GM12878 (cell line): ENCODE results near the gene ATXN1. TPM values are rescaled to one million over a fixed set of nuclear protein-coding genes. Genes with fewer than 3 reads are reported as not detected.

Experiments
- ATAC-seq: fragments of 200-7000 bp; cut with Tn5 transposase; 3 replicates; pipeline ENCODE4 v1.9.1; 2020; ENCODE audit warnings: mild to moderate bottlenecking, moderate library complexity
- BruUV-seq: library from RNA; stranded (reverse); fragments of 400-500 nt; replicated peaks from 2 replicates; lab custom pipeline; 2021; lab: Mats Ljungman, UMichigan
- CTCF ChIA-PET: fragments of 300-600 bp; sonication (Branson Sonifier 250); formaldehyde crosslinking; extraction: SDS; loops from one replicate; lab custom pipeline; 2021; ENCODE audit warnings: inconsistent platforms; lab: Yijun Ruan, JAX
- POLR2A ChIA-PET: fragments of 350-600 bp; formaldehyde crosslinking; extraction: SDS; loops from one replicate; lab custom pipeline; 2021; ENCODE audit warnings: inconsistent platforms; lab: Charles Lee
- RAD21 ChIA-PET: fragments of 300-600 bp; sonication (Branson Sonifier 250); formaldehyde crosslinking; loops from one replicate; lab custom pipeline; 2023; ENCODE audit warnings: antibody characterized with exemption; ENCODE audit not compliant: unreplicated experiment; lab: Charles Lee
- SMC1A ChIA-PET: fragments of 300-600 bp; sonication (Branson Sonifier 250); formaldehyde crosslinking; loops from one replicate; lab custom pipeline; 2023; ENCODE audit not compliant: unreplicated experiment, uncharacterized antibody; lab: Charles Lee
- DNase-seq: peaks from one replicate; pipeline ENCODE4 v3.0.0-alpha.2; 2011; ENCODE audit warnings: low read depth, low spot score
- FAIRE-seq: peaks from 3 replicates; lab custom pipeline; 2011; peaks lifted over from hg19 to GRCh38; lab: Jason Lieb, UNC
- H2AFZ ChIP-seq: 2 replicates; pipeline ENCODE4 v1.6.0; 2011; ENCODE audit warnings: low read depth, low read length, control low read depth; ENCODE audit not compliant: control insufficient read depth
- H3K27ac ChIP-seq: 2 replicates; pipeline ENCODE4 v1.5.1; 2011; ENCODE audit warnings: control low read depth; ENCODE audit not compliant: control insufficient read depth, insufficient read depth
- H3K27me3 ChIP-seq, 2 experiments: replicated peaks in 1 of 2; 2 replicates each; pipeline versions ENCODE4 v1.6.0 to v1.6.1; 2011; ENCODE audit warnings: low read length in 1 of 2; ENCODE audit not compliant: control insufficient read depth in 2 of 2, insufficient read depth in 2 of 2
- H3K36me3 ChIP-seq, 2 experiments: 2 replicates each; pipeline ENCODE4 v1.5.1; 2011; ENCODE audit warnings: low read length in 1 of 2; ENCODE audit not compliant: control insufficient read depth in 2 of 2, insufficient read depth in 2 of 2
- H3K4me1 ChIP-seq: 2 replicates; pipeline ENCODE4 v1.6.1; 2011; ENCODE audit warnings: mild to moderate bottlenecking, low read length, moderate library complexity, mixed read lengths; ENCODE audit not compliant: control insufficient read depth, insufficient read depth
- H3K4me2 ChIP-seq: 2 replicates; pipeline ENCODE4 v1.6.0; 2011; ENCODE audit warnings: control low read depth; ENCODE audit not compliant: control insufficient read depth, insufficient read depth
- H3K4me3 ChIP-seq: fragments of 200-600 bp; sonication (generic); 2 replicates; pipeline ENCODE4 v1.5.1; 2016
- H3K79me2 ChIP-seq: 2 replicates; pipeline ENCODE4 v1.6.0; 2011; ENCODE audit warnings: low read length; ENCODE audit not compliant: control insufficient read depth, insufficient read depth
- H3K9ac ChIP-seq: 2 replicates; pipeline ENCODE4 v1.8.0; 2011; ENCODE audit warnings: low read length, control low read depth, mixed read lengths; ENCODE audit not compliant: control insufficient read depth, insufficient read depth
- H3K9me3 ChIP-seq: replicated peaks from 3 replicates; pipeline ENCODE4 v1.5.1; 2011; ENCODE audit warnings: mild to moderate bottlenecking, low read length; ENCODE audit not compliant: control insufficient read depth, insufficient read depth
- H4K20me1 ChIP-seq: 2 replicates; pipeline ENCODE4 v1.6.0; 2011; ENCODE audit not compliant: control insufficient read depth, insufficient read depth
- CREB1 ChIP-seq: IDR thresholded peaks from 2 replicates; pipeline ENCODE4 v1.6.1; 2012; ENCODE audit warnings: low read depth, mild to moderate bottlenecking, inconsistent platforms
- NFIC ChIP-seq: IDR thresholded peaks from 2 replicates; pipeline ENCODE4 v1.6.1; 2012; ENCODE audit warnings: low read depth, mild to moderate bottlenecking, inconsistent platforms, low read length, moderate library complexity
- PML ChIP-seq: IDR thresholded peaks from 2 replicates; pipeline ENCODE4 v1.6.1; 2012; ENCODE audit warnings: low read length, inconsistent platforms
- RAD51 ChIP-seq: fragments of 450-650 bp; IDR thresholded peaks from 2 replicates; pipeline ENCODE4 v1.6.1; 2016; ENCODE audit warnings: moderate library complexity, mild to moderate bottlenecking, inconsistent platforms
- RCOR1 ChIP-seq: conservative IDR thresholded peaks from 2 replicates; pipeline ENCODE4 v1.6.1; 2012; ENCODE audit warnings: low read depth, low read length, improper control_type of control experiment
- WGBS: methylation state at CpG from one replicate; pipeline ENCODE4 v1.1.6; 2016; ENCODE audit warnings: low lambda C conversion rate; ENCODE audit not compliant: insufficient replicate concordance, insufficient coverage; ENCODE audit errors: missing lambda C conversion rate; 5-methylcytosine and 5-hydroxymethylcytosine counted together
- in situ Hi-C: fragments of 300-500 bp; cut with MboI; formaldehyde crosslinking; loops from 9 replicates; pipeline ENCODE4 v1.14.3; 2018; ENCODE audit warnings: mixed read lengths
- intact Hi-C: fragments of 100-400 bp; cut with micrococcal nuclease; formaldehyde crosslinking; loops from one replicate; pipeline ENCODE4 v1.14.2; 2022; ENCODE audit not compliant: unreplicated experiment
- polyA plus RNA-seq, 11 experiments: library from polyadenylated mRNA; depleted of rRNA in 4 of 11; unstranded in 6 of 11; stranded (reverse) in 5 of 11; fragments of >200 nt; fragmentation: Nextera tagmentation in 4 of 11; fragmentation: Illumina TruSeq in 1 of 11; extraction: Ambion mirVana in 4 of 11; extraction: Trizol in 1 of 11; gene quantifications; 1 replicate in 1 of 11; 2 replicates in 10 of 11; pipeline versions ENCODE4 v1.2.1 to v1.2.3, GENCODE V29; 2011 to 2016; ENCODE audit warnings: inconsistent platforms in 2 of 11, missing spikeins in 2 of 11, low read depth in 1 of 11
- total RNA-seq, 4 experiments: library from RNA; depleted of rRNA in 3 of 4; stranded (reverse); fragments of >200 nt in 3 of 4; fragmentation: Illumina TruSeq in 1 of 4; extraction: Trizol in 1 of 4; gene quantifications; 2 replicates each; pipeline versions ENCODE4 v1.2.1 to v1.2.3, GENCODE V29; 2013 to 2021
- TF ChIP-seq, protein P1 (sequence below): IDR thresholded peaks from 2 replicates; pipeline ENCODE4 v1.6.1; 2012; ENCODE audit warnings: low read depth, low read length, improper control_type of control experiment
- TF ChIP-seq, protein P2 (sequence below): fragments of 450-650 bp; IDR thresholded peaks from 2 replicates; pipeline ENCODE4 v1.6.1; 2018; ENCODE audit warnings: mild to moderate bottlenecking, low read depth, moderate library complexity; ENCODE audit not compliant: partially characterized antibody

ATXN1 gene
- total and polyA plus RNA-seq, 10 of the 15 experiments (the other 5 are each of a cell fraction or from before 2014, with no cell fraction given), result 12.2 to 51.2 (median 20.5) TPM

DNA sequence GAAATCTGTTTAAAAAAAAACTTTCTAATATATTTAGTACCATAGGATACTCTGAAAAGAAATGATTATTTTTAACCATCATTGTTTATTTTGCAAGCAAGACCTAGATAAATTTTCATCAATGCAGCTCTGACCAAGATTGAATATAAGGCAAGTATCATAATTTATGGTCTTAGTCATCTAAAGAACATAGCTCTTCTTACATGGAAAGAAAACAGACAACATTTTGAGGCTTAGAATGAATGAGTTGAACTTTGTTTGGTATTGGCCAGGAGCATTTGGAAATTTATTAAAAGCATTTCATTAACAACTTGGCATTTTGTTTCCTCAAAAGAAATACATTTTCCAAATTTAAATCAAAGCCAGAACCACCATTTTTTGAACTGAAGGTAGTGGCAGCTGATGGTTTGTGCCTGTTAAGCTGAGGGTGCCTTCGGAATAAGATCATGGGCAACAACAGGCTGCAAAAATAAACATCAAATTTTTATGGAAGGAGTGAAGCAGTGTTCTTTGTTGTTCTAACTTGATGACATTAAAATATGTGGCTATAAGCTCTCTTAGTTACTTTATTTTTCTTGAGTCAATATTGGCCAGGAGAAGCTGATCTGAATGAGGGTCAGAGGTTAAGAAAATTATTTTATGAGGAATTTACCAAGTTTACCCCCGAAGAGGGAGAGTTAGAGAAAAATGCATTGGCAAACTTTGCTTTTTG is 6.7 kb upstream of the ATXN1 start:
- Histone ChIP-seq H3K79me2 (no peaks in the 10 kb centered on the region; the same call in 1 of the 2 replicates), H4K20me1 (no peaks in the 10 kb centered on the region), H3K27ac (no peak overlapping the region), H3K4me2 (no peak overlapping the region), H3K4me1 (no peaks in the 10 kb centered on the region; the same call in 1 of the 2 replicates), H3K9ac (no peak overlapping the region), H3K9me3 (no peaks in the 10 kb centered on the region), H3K36me3 (no peaks in the 10 kb centered on the region), H3K4me3 (no peak overlapping the region), H3K27me3 (no peaks in the 10 kb centered on the region), H2AFZ (no peak overlapping the region)
- in situ Hi-C loops, result loop anchor here (5.0 to 10.0 kb wide), 2 partner anchors 353 to 431 kb away; no protein-coding TSS in a partner anchor
- SMC1A ChIA-PET, result interaction anchor here (0.9 to 2.2 kb wide), 17 partner anchors 8 to 482 kb away, joined by 3 to 12 read pairs (median 4); no protein-coding TSS in a partner anchor
- TF ChIP-seq, protein P1, sequence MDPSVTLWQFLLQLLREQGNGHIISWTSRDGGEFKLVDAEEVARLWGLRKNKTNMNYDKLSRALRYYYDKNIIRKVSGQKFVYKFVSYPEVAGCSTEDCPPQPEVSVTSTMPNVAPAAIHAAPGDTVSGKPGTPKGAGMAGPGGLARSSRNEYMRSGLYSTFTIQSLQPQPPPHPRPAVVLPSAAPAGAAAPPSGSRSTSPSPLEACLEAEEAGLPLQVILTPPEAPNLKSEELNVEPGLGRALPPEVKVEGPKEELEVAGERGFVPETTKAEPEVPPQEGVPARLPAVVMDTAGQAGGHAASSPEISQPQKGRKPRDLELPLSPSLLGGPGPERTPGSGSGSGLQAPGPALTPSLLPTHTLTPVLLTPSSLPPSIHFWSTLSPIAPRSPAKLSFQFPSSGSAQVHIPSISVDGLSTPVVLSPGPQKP, result no peak
- TF ChIP-seq NFIC (no peak), PML (no peak), CREB1 (no peak), RAD51 (no peak), RCOR1 (no peak)
- TF ChIP-seq, protein P2, sequence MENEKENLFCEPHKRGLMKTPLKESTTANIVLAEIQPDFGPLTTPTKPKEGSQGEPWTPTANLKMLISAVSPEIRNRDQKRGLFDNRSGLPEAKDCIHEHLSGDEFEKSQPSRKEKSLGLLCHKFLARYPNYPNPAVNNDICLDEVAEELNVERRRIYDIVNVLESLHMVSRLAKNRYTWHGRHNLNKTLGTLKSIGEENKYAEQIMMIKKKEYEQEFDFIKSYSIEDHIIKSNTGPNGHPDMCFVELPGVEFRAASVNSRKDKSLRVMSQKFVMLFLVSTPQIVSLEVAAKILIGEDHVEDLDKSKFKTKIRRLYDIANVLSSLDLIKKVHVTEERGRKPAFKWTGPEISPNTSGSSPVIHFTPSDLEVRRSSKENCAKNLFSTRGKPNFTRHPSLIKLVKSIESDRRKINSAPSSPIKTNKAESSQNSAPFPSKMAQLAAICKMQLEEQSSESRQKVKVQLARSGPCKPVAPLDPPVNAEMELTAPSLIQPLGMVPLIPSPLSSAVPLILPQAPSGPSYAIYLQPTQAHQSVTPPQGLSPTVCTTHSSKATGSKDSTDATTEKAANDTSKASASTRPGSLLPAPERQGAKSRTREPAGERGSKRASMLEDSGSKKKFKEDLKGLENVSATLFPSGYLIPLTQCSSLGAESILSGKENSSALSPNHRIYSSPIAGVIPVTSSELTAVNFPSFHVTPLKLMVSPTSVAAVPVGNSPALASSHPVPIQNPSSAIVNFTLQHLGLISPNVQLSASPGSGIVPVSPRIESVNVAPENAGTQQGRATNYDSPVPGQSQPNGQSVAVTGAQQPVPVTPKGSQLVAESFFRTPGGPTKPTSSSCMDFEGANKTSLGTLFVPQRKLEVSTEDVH, result no peak
- POLR2A ChIA-PET, result no interaction called here
- ATAC-seq, result no peak
- DNase-seq, result no peak
- FAIRE-seq, result no peak
- WGBS, result 67% methylated on average over 2 of the region's 2 CpGs
- intact Hi-C loops, result loop anchor here (10.0 kb wide), 1 partner anchor 463 kb away; no protein-coding TSS in a partner anchor
- RAD21 ChIA-PET, result interaction anchor here (0.7 to 2.1 kb wide), 9 partner anchors 11 to 482 kb away, joined by 3 to 5 read pairs (median 3); no protein-coding TSS in a partner anchor
- no TSS peak for BruUV-seq
- CTCF ChIA-PET, result interaction anchor here (0.6 to 9.1 kb wide), 14 partner anchors 10 to 481 kb away, joined by 3 to 174 read pairs (median 4); no protein-coding TSS in a partner anchor
